SK-N-SH (cell line): ENCODE data around the gene CAV3. TPM values are rescaled to one million over a fixed set of nuclear protein-coding genes. Genes with fewer than 3 reads are reported as not detected.

Experiments used
- CTCF ChIA-PET: fragments of 300-600, 350-600 bp; formaldehyde crosslinking; extraction: SDS; loops from one replicate; lab custom pipeline; 2021; lab: Yijun Ruan, JAX
- POLR2A ChIA-PET: fragments of 350-600 bp; sonication (Branson Sonifier 250); formaldehyde crosslinking; extraction: SDS; loops from one replicate; lab custom pipeline; 2020; ENCODE audit warnings: antibody characterized with exemption, inconsistent platforms; lab: Yijun Ruan, JAX
- DNase-seq: peaks from one replicate; pipeline ENCODE4 v3.0.0; 2012
- H2AFZ ChIP-seq: fragments of 200-600 bp; sonication (generic); 2 replicates; pipeline ENCODE4 v1.8.1; 2016; ENCODE audit warnings: antibody characterized with exemption, mild to moderate bottlenecking, low read depth
- H3F3A ChIP-seq: fragments of 200-600 bp; sonication (generic); replicated peaks from 2 replicates; pipeline ENCODE3; 2016; ENCODE audit warnings: antibody characterized with exemption, mild to moderate bottlenecking; ENCODE audit not compliant: insufficient read depth
- H3K27ac ChIP-seq, 2 experiments: fragments of 200-500 bp in 1 of 2; fragments of 200-600 bp in 1 of 2; sonication (Bioruptor generic) in 1 of 2; sonication (generic), shearing (Covaris generic) in 1 of 2; 2 replicates each; pipeline versions ENCODE4 v1.5.1 to v1.6.1; 2014 to 2016; ENCODE audit warnings: low read depth in 2 of 2, inconsistent platforms in 1 of 2, low read length in 1 of 2, mild to moderate bottlenecking in 1 of 2, mixed read lengths in 1 of 2
- H3K27me3 ChIP-seq: fragments of 200-600 bp; sonication (generic), shearing (Covaris generic); 2 replicates; pipeline ENCODE4 v1.6.1; 2016; ENCODE audit warnings: mixed run types; ENCODE audit not compliant: insufficient read depth
- H3K36me3 ChIP-seq, 2 experiments: fragments of 200-500 bp in 1 of 2; fragments of 200-600 bp in 1 of 2; sonication (Bioruptor generic) in 1 of 2; sonication (generic) in 1 of 2; replicated peaks in 1 of 2; 2 replicates each; pipeline versions ENCODE3 to v1.5.1; 2014 to 2016; ENCODE audit warnings: low read length in 1 of 2, mild to moderate bottlenecking in 1 of 2; ENCODE audit not compliant: insufficient read depth in 2 of 2, control insufficient read depth in 1 of 2
- H3K4me1 ChIP-seq, 2 experiments: fragments of 200-500 bp in 1 of 2; fragments of 200-600 bp in 1 of 2; sonication (Bioruptor generic) in 1 of 2; sonication (generic), shearing (Covaris generic) in 1 of 2; 2 replicates each; pipeline versions ENCODE4 v1.5.1 to v1.6.1; 2014 to 2016; ENCODE audit warnings: low read depth in 1 of 2, low read length in 1 of 2, mixed run types in 1 of 2; ENCODE audit not compliant: insufficient read depth in 2 of 2, control insufficient read depth in 1 of 2
- H3K4me2 ChIP-seq: fragments of 200-600 bp; sonication (generic), shearing (Covaris generic); 2 replicates; pipeline ENCODE4 v1.6.1; 2017; ENCODE audit warnings: mixed run types
- H3K4me3 ChIP-seq, 2 experiments: fragments of 200-500 bp in 1 of 2; fragments of 200-600 bp in 1 of 2; sonication (Bioruptor generic) in 1 of 2; sonication (generic), shearing (Covaris generic) in 1 of 2; 2 replicates each; pipeline versions ENCODE4 v1.5.1 to v1.8.1; 2014 to 2016; ENCODE audit warnings: low read depth in 2 of 2, inconsistent platforms in 1 of 2, low read length in 1 of 2, mild to moderate bottlenecking in 1 of 2, mixed read lengths in 1 of 2, moderate library complexity in 1 of 2
- H3K79me2 ChIP-seq: fragments of 200-600 bp; sonication (generic); 2 replicates; pipeline ENCODE4 v1.8.1; 2017; ENCODE audit warnings: mild to moderate bottlenecking; ENCODE audit not compliant: insufficient read depth
- H3K9ac ChIP-seq: fragments of 200-600 bp; sonication (generic); 2 replicates; pipeline ENCODE4 v1.6.1; 2017; ENCODE audit warnings: mixed run types
- H3K9me2 ChIP-seq: fragments of 200-600 bp; sonication (generic); 2 replicates; pipeline ENCODE4 v1.6.1; 2017; ENCODE audit warnings: mixed run types
- H3K9me3 ChIP-seq: fragments of 200-600 bp; sonication (generic); 2 replicates; pipeline ENCODE4 v1.6.1; 2017; ENCODE audit warnings: mixed run types, mild to moderate bottlenecking, moderate library complexity
- H4K20me1 ChIP-seq: fragments of 200-600 bp; sonication (generic); 2 replicates; pipeline ENCODE4 v1.6.1; 2017; ENCODE audit warnings: mild to moderate bottlenecking, mixed run types; ENCODE audit not compliant: insufficient read depth
- CHD2 ChIP-seq: fragments of 150-350 bp; IDR thresholded peaks from 2 replicates; pipeline ENCODE4 v1.6.1; 2018; ENCODE audit warnings: low read length; ENCODE audit not compliant: partially characterized antibody
- ELF1 ChIP-seq: IDR thresholded peaks from 2 replicates; pipeline ENCODE4 v1.4.0; 2012
- EP300 ChIP-seq, 2 experiments: IDR thresholded peaks; 2 replicates each; pipeline versions ENCODE4 v1.4.0 to v1.6.1; 2012; ENCODE audit warnings: borderline replicate concordance in 1 of 2, low read depth in 1 of 2, low read length in 1 of 2
- EZH2phosphoT487 ChIP-seq: fragments of 200-600 bp; sonication (generic); IDR thresholded peaks from 2 replicates; pipeline ENCODE4 v1.6.1; 2017; ENCODE audit warnings: low read depth, mixed run types, mild to moderate bottlenecking, antibody characterized with exemption, moderate library complexity, borderline replicate concordance
- FOSL2 ChIP-seq: IDR thresholded peaks from 2 replicates; pipeline ENCODE4 v1.4.0; 2012; ENCODE audit warnings: low read depth, mild to moderate bottlenecking, moderate library complexity, borderline replicate concordance
- FOXJ3 ChIP-seq: sonication (generic); formaldehyde crosslinking; IDR thresholded peaks from 2 replicates; pipeline ENCODE4 v1.5.1; 2020; ENCODE audit warnings: mild to moderate bottlenecking, missing genetic modification reagents
- GATA2 ChIP-seq: sonication (generic); formaldehyde crosslinking; IDR thresholded peaks from 2 replicates; pipeline ENCODE4 v1.5.0; 2020; ENCODE audit warnings: mild to moderate bottlenecking, missing genetic modification reagents
- JUND ChIP-seq: IDR thresholded peaks from 2 replicates; pipeline ENCODE4 v1.4.0; 2012
- TEAD4 ChIP-seq: IDR thresholded peaks from 2 replicates; pipeline ENCODE4 v1.4.0; 2012; ENCODE audit warnings: mild to moderate bottlenecking, borderline replicate concordance; ENCODE audit not compliant: insufficient read depth
- WGBS: methylation state at CpG from one replicate; pipeline ENCODE4 v1.1.6; 2017; ENCODE audit warnings: low lambda C conversion rate; 5-methylcytosine and 5-hydroxymethylcytosine counted together
- polyA plus RNA-seq, 3 experiments: library from polyadenylated mRNA; depleted of rRNA; stranded (reverse); fragments of >200 nt; gene quantifications; 2 replicates each; pipeline ENCODE4 v1.2.3, GENCODE V29; 2012
- TF ChIP-seq, protein P1 (sequence below): fragments of 150-350 bp; IDR thresholded peaks from 2 replicates; pipeline ENCODE4 v1.6.1; 2016; ENCODE audit warnings: mild to moderate bottlenecking, low read depth, low read length
- TF ChIP-seq, protein P2 (sequence below): IDR thresholded peaks from 2 replicates; pipeline ENCODE4 v1.6.1; 2012; ENCODE audit warnings: mild to moderate bottlenecking, low read depth, low read length, moderate library complexity

CAV3 gene
- polyA plus RNA-seq, 1 of the 3 experiments (the other 2 are of a cell fraction), result not detected

DNA sequence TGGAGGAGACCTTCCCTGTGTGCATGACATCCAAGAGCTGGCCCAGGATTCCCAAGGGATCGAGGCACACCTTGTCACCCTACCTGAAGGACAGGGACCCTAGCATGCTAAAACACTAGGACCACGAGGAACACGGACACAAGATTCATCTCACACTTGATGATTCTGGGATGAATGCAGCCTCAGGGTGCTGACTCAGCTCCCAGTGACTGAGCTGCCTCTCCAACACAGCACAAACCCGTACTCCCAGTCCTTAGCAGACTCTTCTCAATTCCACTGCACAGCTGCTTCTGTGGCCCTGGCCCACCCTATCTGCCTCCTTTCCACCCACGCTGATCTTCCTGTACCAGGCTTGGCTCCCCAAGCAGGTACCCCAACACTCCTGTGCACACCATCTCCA lies 44.9 kb downstream of the CAV3 start:
- no peak overlapping the region for H3K9ac ChIP-seq
- H3K27ac ChIP-seq, result no peak overlapping the region
- H3K9me3 ChIP-seq, result no peaks in the 10 kb centered on the region
- no peaks in the 10 kb centered on the region for H3K9me2 ChIP-seq
- H3K4me3 ChIP-seq, result no peak overlapping the region
- H2AFZ ChIP-seq, result no peak overlapping the region
- no peaks in the 10 kb centered on the region for H3K79me2 ChIP-seq
- 48% methylated on average over 3 of the region's 5 CpGs for WGBS
- DNase-seq, result no peak
- ChIA-PET POLR2A (no interaction called here), CTCF (interaction anchor here (6.1 kb wide), 1 partner anchor 9 kb away, joined by 53 read pairs; the partner anchor contains the start of gene OXTR)
- H3K4me1 ChIP-seq, result peaks cover under 1 to 11% of the 10 kb centered on the region in 2 experiments; a peak in 2 of 4 replicates
- H3K4me2 ChIP-seq, result no peak overlapping the region
- TF ChIP-seq TEAD4 (no peak), EZH2phosphoT487 (no peak), JUND (no peak), FOSL2 (no peak), GATA2 (no peak), CHD2 (no peak), FOXJ3 (CRISPR knock-in tag) (no peak), EP300 (IDR thresholded peaks at IDR 0.05; ENCODE audit: borderline replicate concordance in 1 of 2, low read depth in 1 of 2, low read length in 1 of 2) (no peak)
- TF ChIP-seq, protein P1, sequence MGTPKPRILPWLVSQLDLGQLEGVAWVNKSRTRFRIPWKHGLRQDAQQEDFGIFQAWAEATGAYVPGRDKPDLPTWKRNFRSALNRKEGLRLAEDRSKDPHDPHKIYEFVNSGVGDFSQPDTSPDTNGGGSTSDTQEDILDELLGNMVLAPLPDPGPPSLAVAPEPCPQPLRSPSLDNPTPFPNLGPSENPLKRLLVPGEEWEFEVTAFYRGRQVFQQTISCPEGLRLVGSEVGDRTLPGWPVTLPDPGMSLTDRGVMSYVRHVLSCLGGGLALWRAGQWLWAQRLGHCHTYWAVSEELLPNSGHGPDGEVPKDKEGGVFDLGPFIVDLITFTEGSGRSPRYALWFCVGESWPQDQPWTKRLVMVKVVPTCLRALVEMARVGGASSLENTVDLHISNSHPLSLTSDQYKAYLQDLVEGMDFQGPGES, result no peak
- TF ChIP-seq, protein P2, sequence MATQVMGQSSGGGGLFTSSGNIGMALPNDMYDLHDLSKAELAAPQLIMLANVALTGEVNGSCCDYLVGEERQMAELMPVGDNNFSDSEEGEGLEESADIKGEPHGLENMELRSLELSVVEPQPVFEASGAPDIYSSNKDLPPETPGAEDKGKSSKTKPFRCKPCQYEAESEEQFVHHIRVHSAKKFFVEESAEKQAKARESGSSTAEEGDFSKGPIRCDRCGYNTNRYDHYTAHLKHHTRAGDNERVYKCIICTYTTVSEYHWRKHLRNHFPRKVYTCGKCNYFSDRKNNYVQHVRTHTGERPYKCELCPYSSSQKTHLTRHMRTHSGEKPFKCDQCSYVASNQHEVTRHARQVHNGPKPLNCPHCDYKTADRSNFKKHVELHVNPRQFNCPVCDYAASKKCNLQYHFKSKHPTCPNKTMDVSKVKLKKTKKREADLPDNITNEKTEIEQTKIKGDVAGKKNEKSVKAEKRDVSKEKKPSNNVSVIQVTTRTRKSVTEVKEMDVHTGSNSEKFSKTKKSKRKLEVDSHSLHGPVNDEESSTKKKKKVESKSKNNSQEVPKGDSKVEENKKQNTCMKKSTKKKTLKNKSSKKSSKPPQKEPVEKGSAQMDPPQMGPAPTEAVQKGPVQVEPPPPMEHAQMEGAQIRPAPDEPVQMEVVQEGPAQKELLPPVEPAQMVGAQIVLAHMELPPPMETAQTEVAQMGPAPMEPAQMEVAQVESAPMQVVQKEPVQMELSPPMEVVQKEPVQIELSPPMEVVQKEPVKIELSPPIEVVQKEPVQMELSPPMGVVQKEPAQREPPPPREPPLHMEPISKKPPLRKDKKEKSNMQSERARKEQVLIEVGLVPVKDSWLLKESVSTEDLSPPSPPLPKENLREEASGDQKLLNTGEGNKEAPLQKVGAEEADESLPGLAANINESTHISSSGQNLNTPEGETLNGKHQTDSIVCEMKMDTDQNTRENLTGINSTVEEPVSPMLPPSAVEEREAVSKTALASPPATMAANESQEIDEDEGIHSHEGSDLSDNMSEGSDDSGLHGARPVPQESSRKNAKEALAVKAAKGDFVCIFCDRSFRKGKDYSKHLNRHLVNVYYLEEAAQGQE, result no peak
- H3K27me3 ChIP-seq, result no peaks in the 10 kb centered on the region
- no peaks in the 10 kb centered on the region for H3K36me3 ChIP-seq
- H4K20me1 ChIP-seq, result no peaks in the 10 kb centered on the region
- H3F3A ChIP-seq, result peaks cover 12% of the 10 kb centered on the region

DNA sequence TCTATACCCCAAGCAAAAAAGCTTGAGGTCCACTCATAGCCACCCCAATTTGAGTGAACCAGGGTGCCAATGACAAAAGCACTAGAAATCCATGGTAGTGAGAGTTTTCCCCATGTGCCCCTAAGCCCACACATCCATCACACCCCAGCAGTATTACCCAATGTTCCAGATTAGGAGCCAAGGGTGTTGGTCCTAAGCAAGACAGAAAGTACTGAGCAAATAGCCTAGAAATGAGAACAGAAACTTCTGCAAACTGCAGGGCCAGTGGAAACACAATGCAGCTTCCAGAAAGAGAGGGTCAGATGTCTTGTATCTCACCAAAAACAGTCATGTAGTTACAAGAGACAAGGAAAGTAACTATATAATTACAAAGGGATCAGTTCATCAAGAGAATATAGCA lies 46.7 kb downstream of the CAV3 start:
- ChIA-PET POLR2A (no interaction called here), CTCF (interaction anchor here (0.7 to 6.1 kb wide), 2 partner anchors 10 to 117 kb away, joined by 5 to 53 read pairs; partner anchors contain the start of gene OXTR)
- Histone ChIP-seq H3K9ac (no peak overlapping the region), H3K4me3 (no peak overlapping the region), H3K27ac (no peak overlapping the region), H3K4me2 (no peak overlapping the region), H3K27me3 (no peaks in the 10 kb centered on the region), H3K9me3 (no peaks in the 10 kb centered on the region), H3F3A (peaks cover 12% of the 10 kb centered on the region), H3K36me3 (no peaks in the 10 kb centered on the region), H3K79me2 (no peaks in the 10 kb centered on the region), H4K20me1 (no peaks in the 10 kb centered on the region)
- DNase-seq, result no peak
- no peak for TF ChIP-seq ELF1
- TF ChIP-seq, protein P2, result no peak
- TF ChIP-seq, all 33 proteins: peak for 0
- no peak overlapping the region for H2AFZ ChIP-seq
- H3K9me2 ChIP-seq, result no peaks in the 10 kb centered on the region
- H3K4me1 ChIP-seq, result peaks cover 11 to 18% of the 10 kb centered on the region in 2 experiments; a peak in 3 of 4 replicates
